Activated CD8-positive, alpha-beta memory T cell treated with anti-CD3 and anti-CD28 coated beads for 1 hour (primary cell): ENCODE results near the gene EYA2.

Experiments
- DNase-seq, 2 donors: peaks; one replicate each; pipeline ENCODE4 v3.0.0-alpha.2; 2020; ENCODE audit warnings: low read depth in 1 of 2; ENCODE audit errors: extremely low read depth in 1 of 2

The EYA2 gene

DNA sequence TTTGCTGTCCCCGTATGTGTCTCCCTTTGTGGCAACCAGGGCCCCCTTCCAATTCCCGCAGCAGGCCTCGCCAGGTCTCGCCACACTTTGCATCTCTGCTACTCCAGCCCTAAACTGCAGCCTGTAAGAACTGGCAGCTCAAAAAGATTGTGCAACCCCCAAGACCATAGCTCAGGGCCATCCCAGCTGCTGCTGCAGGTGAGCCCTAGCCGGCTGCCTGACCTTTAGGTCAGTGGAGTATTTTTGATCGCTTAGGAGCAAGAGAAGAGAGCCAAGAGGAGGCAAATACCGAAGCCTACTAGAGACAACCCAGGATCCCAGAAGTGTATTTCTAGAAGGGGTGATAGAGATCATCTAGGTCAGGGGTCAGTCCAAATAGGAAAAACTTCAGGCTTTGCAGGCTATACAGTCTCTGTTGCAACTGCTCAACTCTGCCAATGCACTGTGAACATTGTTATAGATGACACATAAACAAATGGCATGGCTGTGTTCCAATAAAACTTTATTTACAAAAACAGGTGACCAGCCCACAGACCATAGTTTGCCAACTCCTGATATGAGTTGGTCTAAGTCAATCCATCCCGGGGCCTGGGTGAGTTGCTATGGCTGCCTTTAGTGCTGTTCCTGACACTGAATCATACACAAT, 138.4 kb downstream of the EYA2 start:
- no peak for DNase-seq

DNA sequence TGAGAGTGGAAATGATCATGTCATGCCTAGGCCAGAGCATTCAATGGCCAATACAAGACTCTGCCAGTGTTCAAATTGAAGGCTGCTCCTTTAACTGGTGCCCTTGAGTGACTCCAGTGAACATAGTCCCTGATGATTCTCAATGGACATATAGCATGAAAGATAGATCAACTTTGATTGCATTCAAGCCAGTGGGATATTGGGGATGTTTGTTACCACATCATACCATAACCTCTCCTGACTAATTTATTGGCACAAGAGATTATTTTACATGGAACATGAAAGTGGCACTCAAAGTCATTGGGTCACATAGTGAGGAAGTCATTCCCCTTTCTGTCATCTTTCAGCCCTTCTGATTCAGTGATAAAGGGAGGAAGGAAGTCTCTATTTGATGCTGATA, 139.0 kb downstream of the EYA2 start:
- DNase-seq = no peak

- no peak for DNase-seq
Measured at GRCh38 chr20:47035026-47035590, 140.5 kb downstream of the EYA2 start.

- DNase-seq = no peak
Measured at GRCh38 chr20:47036091-47036870, 141.6 kb downstream of the EYA2 start.

GRCh38 chr20:47038566-47039560, 144.2 kb downstream of the EYA2 start:
- DNase-seq = no peak

- no peak for DNase-seq
Measured at GRCh38 chr20:47040506-47041125, 146.0 kb downstream of the EYA2 start.

- DNase-seq = no peak
Measured at GRCh38 chr20:47041396-47041899, 146.8 kb downstream of the EYA2 start.

- no peak for DNase-seq
Measured at GRCh38 chr20:47042464-47042863, 147.8 kb downstream of the EYA2 start.

GRCh38 chr20:47043086-47043485, 148.4 kb downstream of the EYA2 start:
- DNase-seq = no peak

DNA sequence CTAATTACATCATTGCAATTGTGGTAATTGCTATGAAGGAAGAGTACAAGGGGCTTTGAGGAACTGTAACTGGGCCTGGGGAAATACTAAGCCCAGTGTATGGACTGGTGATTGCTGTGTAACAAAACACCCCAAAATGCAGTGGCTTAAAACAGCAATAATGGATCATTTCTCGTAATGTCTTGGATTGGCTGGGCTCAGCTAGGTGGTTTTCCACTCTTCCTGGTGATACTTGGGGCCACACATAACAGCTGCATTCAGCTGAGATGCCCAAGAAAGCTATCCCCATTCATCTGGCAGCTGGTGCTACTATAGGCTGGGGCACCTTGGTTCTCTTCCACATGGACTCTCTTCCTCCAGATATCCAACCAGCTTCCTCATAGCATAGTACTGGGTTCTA, 150.3 kb downstream of the EYA2 start:
- no peak for DNase-seq

GRCh38 chr20:47048054-47048453, 153.4 kb downstream of the EYA2 start:
- no peak for DNase-seq

- DNase-seq = no peak
Measured at GRCh38 chr20:47049771-47050170, 155.1 kb downstream of the EYA2 start.

DNA sequence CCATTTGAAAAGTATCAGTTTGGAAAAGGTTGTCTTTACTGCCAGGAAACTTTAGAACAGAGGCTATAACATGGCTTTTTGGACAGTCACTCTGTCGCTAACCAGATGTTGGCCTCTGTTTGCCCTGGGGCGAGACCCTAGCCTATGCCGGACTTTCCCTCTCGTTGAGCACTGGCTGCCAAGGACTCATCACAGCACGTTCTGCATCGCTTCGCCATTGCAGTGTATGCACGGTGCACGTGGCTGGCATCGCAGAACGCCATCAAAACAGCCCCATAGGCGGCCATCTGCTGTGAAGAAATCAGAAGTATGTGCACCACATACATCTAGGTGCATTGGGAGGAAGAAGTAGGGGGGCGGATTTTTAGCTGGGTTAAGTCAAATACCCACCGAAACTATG, 156.4 kb downstream of the EYA2 start:
- DNase-seq = no peak

GRCh38 chr20:47051936-47052526, 157.4 kb downstream of the EYA2 start:
- no peak for DNase-seq

GRCh38 chr20:47054506-47054905, 159.9 kb downstream of the EYA2 start:
- DNase-seq = no peak

DNA sequence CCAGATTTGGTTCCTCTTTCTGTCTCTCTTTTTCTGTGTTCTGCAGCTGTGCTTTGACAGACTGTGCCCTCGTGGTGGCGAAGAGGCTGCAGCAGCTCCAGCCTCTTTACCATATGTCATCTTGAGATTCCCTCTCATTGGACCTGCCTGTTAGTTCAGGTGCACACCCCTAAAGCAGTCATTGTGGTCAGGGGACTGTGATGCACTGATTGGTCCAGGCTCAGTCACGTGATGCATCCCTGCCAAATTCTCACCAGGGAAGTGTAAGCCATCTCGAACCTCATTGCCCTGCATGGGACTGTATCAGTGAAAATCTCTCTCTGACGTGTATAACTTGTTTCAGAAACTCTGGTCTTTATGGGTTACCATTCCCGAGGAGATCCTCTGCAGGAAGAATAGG, 160.3 kb downstream of the EYA2 start:
- DNase-seq = no peak

- no peak for DNase-seq
Measured at GRCh38 chr20:47055699-47056369, 161.2 kb downstream of the EYA2 start.

DNA sequence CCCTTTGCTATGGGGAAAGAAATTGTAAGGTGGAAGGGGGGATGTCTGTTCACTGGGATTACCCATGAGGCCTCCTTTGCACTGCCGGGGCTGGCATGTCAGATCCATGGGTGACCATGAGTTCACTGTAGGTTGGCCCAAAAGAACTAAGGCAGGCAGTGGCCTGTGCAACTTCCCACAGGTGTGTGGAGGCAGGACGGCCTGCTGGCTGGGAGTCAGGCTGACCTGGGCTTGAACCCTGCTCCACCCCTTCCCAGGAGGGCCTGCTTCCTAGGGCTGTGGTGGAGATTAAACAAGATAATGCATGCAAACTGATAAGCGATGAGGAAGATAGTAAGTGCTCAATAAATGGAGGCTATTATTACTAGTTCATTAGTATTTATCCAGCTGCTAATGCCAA, 163.0 kb downstream of the EYA2 start:
- DNase-seq = no peak

DNA sequence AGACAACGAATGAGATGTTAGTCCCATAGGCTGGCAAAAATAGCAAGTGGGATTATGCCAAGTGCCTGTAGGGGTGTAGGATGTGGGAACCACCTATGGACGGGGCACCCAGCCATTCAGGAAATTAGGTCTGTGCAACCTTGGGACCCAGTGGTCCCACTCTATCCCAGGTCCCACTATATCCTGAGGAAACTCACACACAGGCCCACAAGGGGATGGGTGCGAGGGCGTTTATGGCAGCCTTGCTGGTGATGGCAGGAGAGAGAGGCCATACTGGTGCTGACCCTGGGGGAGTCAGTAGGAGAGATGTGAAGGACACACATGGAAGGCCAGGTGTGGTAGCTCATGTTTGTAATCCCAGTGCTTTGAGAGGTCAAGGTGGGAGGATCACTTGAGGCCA, 163.6 kb downstream of the EYA2 start:
- no peak for DNase-seq
